HG03159 (cell line): ENCODE measurements around the gene EPB41L1.

ENCODE experiments used
- ATAC-seq: cut with Tn5 transposase; IDR thresholded peaks from one replicate; pipeline ENCODE4 v1.9.1; 2021; ENCODE audit warnings: mild to moderate bottlenecking, moderate library complexity; ENCODE audit not compliant: unreplicated experiment

The EPB41L1 gene

DNA sequence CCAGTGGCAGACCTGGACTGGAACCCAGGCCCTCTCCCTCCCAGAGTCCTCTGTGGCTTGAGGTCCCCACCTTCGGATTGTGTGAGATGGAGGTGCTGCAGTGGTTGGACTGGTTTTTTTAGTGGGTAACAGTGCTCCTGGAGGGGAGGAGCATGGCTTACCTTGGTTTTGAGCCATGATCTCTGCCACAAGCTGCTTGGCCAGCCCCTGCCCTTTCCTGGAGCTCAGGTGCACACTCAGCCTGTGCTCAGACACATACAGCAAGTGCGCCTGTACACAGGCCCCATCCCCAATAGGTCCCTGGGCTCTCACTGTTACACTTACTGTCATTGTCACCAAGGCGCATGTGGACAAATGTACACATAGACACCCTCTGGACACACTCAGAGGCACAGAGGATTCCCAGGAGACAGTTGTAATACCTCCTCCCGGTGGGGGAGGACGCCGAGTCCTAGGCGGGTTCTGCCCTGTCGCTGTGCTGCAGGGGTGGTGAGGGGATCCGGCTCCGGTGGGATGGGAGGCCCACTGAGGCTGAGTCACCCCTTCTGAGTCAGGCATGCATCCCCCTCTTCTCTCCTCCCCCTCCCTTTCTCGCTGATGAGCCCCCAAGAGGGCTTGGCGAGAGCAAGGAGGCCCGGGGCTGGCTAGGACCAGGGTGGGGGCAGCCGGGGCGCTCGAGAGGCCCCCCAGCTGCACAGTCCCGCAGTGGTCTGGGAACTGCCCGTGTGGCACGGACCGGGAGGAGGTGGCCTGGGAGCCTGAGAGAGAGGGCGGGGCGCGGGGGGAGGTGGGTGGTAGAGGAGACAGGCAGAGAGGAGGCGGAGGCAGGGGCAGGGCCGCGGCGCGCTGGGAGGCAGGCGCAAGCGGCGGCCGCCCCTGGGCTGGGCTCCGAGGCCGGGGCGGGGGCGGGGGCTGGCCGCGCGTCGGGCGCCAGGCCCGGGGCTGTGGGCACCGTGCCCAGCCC is 522 bp upstream of the EPB41L1 start:
- no peak for ATAC-seq

DNA sequence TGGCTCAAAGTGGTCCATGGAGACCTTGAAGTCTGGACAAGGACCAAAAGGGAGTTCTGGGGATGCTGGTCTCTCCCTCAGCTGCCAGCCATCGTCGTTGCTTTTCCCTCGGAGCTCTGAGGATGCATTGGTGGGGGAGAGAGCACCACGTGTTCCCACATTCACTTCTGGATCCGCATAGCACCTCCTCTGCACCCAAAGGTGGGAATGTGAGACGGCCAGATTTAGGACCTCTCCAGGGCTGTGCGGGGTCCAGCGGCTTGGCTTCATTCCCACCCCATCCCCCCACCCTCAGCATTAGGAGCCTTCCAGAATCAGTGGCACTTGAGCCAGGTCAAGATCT is 1.1 kb downstream of the EPB41L1 start:
- ATAC-seq: no peak

DNA sequence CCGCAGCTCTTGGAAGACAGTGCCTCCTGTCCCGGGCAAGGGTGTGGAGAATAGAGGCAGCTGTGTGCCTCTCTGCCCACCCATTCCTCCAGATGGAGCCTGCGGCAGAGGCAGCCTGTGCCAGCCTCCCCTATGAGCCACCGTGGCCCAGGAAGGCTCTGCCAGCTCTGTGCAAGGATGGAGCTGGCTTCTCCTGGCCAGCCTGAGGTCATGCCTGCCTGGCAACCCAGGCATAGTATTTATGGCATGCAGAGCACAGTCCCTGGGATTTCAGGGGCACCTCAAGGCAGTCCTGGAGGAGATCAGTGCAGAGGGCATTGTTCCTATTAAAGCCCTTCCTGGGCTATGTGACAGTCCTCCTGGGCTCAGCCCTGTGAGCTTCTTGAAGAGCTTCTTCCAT is 1.5 kb downstream of the EPB41L1 start:
- ATAC-seq: no peak

DNA sequence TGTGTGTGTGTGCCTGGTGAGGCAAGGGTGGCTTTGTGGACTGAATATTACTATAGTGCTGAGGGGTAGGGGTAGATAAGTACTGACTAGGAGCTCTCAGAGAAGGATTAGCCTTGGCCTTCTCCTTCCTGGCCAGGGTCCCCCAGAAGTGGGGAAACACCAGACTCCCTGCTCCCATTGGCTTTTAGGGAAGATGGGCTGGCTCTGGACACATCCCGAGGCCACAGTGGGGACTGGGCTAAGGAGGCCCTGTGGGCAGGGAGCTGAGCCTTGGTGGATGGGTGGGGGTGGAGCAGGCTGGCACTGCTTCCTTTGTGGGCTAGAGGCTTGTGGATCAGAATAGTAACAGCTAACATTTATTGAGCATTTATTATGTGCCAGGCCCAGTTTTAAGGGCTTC is 3.1 kb downstream of the EPB41L1 start:
- ATAC-seq: no peak

DNA sequence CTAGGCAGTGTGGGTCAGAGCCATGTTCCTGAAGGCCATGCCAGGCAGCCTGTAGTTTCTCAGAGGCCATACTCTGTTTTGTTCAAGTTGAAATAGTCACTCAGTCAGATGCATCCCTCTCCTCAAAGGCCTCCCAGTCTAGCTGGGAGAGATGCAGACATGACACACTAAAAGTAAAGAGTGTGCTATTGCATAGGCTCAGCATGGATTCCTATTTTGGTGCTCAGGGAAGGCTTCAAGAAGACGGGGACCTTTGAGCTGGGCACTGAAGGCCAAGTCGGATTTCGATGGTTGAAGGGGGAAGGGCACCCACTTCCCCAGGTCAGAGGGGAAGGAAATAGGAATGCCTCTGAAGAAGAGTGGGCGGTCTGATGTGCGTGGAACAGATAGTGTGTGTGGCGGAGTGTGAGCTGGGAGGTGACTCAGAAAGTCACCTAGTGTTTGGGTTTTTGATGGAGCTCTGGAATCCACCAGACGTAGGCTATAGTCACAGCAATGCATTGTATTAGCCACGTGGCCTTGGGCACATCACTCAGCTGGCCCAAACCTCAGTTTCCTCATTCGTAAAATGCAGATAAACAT is 3.7 kb downstream of the EPB41L1 start:
- ATAC-seq: no peak

DNA sequence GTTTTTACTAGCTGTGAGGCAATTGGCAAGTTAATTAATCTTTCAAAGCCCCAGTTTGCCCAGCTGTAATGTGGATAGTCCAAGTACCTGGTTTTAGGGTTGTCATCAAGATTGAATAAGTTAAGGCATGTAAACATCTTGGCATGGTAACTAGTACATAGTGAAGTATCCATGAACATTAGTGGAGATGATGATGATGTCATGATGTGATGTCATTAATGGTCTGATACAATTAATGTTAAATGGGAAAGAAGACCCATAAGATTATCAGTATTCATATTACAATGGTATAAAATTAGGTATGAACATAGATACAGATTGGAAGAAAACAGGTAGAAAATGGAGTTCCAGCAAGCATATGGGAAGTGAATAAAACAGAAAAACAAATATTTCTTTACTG is 5.3 kb downstream of the EPB41L1 start:
- ATAC-seq: no peak

DNA sequence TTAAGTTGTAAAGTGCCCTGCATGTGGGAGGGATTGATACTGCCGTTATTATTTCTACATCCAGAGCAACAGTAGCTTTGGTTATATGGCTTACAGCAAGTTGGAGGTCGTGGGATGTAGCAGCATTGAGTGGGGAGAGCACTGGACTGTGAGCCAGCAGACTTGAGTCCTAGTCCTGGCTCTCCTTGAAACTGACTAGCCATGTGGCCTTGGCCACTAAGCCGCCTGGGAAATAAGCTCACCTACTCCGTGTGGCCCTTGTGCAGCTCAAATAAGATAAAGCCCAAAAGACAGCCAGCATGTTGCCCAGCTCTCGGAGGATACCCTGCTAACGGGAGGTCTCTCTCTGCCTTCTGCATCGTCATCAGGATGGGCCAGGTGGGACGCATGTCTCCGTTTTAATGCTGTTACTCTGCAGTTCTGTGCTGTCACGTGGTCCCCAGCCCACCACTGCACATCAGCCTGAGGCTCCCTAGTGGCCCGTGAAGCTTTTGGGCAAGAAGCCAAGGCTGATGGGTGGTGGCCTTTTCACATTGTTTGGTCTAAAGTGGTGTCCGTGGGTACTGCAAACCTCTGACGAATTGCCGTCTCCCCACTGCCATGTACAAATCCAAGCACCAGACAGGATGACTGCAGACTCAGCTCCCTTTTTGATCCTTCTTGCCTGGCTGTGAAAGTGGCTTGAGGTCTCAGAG is 7.9 kb downstream of the EPB41L1 start:
- no peak for ATAC-seq

DNA sequence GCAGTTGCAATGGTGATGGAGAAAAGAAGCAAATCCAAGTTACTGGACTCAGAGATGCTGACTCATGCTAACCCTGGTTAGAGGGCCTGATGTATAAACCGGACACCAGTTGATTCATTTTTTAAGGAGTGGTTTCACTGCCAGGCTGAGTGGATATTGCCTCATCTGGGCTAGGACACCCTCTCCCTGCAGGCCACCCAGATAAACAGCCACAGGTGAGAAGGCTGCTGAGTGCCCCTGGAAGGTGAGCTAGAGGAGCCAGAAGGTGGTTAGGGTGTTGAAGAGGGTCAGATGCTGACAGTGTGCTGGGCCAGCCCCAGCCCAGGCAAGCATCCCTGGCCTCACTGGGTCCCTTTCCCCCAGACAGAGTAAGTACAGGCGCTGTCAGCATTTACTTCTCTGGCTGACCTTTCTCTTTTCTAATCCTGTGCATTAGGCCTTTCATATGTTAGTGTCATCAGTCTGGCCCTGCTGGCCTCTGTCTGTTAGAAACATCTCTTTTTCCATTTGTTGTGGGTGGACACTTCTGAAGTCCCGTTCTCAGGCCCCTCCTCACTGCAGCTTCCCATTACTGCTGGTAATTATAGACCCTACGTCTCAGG is 13.5 kb downstream of the EPB41L1 start:
- no peak for ATAC-seq

DNA sequence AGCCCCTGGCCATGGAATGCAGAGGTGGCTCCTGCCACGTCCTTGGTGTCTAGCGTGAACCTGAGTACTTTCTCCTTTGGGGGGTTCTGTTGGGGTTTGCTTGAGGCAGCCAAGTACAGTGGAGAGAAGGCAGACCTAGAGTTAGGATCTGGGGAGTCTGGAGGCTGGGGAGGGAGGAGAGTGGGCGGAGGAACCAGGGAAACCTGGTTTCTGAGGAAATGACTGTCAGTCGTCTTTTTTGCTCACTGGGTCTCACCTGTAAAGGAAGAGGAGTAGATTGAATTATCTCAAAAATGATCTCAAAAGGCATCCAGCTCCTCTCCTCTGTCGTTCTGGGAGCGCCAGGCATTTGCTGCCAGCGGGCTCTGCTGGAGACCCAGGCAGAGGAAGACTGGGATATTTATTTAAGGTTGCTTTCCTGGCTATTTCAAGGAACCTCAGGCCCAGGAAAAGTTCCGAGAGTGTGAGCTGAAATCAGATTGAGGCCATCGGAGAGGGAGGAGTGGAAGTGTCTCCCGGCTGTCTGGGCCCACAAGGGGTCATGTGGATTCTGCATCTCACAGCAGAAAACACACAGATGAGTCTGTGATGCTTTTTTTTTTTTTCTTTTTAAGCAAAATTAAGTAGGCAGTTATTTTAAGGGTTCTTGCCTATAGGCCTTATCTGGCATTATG is 16.1 kb downstream of the EPB41L1 start:
- ATAC-seq: no peak

DNA sequence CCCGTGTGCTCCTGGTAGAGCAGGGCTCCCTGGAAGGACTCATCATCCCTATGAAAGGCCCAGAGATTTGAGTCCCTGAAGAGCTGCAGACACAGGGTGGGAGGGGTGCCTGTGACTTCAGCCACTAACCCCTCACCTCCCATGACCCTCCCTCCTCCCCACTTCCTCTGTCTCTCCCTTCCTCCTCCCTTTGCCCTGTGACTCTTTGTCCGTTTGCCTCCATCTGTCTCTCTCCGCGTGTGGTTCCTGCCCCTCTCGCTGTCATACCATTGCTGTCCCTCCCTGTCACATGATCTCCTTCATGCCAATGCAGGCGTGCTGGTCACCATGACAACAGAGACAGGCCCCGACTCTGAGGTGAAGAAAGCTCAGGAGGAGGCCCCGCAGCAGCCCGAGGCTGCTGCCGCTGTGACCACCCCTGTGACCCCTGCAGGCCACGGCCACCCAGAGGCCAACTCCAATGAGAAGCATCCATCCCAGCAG is 19.0 kb downstream of the EPB41L1 start:
- ATAC-seq: no peak

DNA sequence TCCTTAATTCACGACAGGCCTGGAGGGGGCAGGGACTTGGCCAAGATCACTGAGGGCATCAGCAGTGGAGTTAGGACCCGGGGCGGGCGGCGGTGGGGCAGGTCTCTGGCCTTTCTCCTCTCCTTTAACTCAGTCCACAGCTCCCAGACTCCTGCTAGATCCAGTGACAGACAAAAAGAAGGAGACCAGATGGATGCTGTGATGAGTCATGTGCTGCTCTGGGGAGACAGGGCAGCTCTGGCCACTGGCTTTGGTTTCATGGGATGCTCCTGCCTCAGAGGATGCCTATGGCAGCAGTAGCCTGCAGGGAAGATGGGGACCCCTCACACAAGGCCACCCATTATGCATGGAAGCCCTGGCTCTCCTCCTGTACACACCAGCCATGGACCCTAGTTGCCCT is 20.5 kb downstream of the EPB41L1 start:
- ATAC-seq: no peak

DNA sequence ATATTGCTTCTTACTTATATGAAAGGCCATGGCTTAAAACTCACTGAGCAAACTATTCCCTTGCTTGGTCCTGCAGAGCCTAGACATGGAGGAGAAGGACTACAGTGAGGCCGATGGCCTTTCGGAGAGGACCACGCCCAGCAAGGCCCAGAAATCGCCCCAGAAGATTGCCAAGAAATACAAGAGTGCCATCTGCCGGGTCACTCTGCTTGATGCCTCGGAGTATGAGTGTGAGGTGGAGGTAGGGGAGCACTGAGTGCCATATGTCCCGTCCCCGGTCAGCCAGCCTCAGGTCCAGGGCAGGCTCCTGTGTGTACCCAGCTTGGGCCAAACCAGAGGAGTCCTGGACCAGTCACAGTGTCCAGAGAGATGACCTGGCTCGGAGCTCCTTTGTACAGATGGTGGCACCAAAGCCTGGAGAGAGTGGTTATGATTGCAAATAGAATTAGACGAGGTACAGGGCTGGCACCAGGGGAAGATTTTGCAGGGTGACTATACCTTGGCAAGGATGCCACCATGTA is 21.0 kb downstream of the EPB41L1 start:
- no peak for ATAC-seq

DNA sequence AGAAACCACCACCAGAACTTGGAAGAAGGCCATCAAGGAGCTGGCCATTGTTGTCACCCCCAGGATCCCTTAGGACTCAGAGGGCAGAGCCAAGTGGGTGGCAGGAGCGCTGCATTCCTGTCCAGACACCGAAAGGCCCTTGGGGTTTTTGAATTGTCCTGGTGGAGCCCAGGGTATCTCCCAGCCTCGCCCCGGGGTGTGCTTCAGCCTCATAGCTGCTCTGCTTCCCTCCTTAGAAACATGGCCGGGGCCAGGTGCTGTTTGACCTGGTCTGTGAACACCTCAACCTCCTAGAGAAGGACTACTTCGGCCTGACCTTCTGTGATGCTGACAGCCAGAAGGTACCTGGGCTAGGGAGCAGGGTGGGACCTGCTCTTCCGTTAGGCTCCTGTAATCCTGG is 23.2 kb downstream of the EPB41L1 start:
- ATAC-seq: no peak

DNA sequence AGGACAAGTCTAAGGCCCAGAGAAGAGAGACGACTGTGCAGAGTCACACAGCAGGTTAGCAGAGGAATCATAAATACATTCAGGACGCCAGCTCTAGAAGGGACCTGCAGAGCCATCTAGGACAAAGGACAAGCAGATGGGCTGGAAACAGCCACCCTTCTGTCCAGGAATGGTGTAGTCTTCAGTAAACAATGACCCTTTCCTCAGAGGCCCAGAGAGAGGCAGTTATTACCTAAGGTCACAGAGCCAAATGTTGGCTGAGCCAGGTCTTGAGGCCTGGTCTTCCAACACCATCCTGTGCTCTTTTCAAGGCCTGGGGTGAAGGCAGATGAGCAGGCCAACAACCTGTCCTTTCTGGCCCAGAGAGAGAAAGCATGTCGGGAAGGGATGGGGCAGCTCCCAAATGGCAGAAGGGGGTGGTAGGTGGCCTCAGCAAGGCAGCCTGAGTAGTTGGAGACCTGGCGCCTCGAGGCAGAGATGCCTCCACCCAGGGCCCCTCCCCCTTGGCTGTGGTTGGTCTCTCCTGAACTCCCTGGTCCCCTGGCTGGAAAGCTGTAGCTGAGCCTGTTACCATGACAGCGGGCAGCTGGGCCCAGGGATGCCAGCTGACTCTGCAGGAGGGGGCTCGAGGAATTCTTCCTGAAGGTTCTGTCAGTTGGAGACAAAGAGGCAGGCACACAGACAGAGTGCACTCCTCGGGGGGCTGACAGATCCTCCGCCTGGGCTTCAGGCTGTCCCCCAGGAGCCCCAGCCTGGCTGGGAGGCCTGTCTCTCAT is 24.8 kb downstream of the EPB41L1 start:
- ATAC-seq: no peak

DNA sequence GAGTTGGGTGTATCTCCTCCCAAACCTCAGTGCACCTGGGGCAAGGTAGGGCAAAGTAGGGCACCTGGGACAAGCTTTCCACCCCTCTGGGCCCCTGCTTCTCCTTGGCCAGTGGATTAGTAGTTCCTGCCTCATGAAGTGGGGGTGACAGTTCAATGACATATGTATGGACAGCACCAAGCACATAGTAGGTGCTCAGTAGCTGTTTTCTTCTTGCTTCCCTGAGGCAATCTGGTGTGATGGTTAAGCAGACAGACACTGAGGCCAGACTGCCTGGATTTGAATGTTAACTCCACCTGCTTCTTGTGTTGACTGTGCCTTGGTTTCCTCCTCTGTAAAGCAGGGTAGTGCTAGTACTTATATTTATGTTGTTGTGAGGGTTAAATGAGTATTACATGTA is 25.8 kb downstream of the EPB41L1 start:
- no peak for ATAC-seq

DNA sequence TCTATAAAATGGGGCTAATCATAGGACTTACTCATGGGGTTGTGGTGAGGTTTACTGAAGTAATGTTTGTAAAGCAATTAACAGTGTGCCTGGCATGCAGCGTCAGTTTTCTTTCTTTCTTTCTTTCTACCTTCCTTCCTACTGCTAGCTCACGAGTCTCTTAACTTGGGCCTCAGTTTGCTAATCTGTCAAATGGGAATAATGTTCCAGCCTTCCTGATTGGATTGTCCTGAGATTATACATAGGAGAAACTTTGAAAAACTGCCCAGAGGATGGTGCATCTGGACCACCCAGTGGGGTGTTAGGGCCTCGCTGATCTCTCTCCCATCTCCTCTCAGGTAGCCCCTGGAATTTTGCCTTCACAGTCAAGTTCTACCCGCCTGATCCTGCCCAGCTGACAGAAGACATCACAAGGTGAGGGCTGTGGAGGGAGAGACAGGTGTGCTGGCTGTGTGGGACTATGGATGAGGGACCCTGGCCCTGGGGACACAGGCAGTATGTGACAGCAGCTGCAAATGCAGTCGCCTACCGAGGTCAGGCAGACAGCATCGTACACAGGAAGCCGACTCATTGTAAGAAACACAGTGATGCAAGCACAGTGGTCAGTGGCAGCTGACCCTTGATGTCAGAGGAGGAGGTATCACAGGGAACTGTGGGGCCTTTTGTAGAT is 27.5 kb downstream of the EPB41L1 start:
- no peak for ATAC-seq

DNA sequence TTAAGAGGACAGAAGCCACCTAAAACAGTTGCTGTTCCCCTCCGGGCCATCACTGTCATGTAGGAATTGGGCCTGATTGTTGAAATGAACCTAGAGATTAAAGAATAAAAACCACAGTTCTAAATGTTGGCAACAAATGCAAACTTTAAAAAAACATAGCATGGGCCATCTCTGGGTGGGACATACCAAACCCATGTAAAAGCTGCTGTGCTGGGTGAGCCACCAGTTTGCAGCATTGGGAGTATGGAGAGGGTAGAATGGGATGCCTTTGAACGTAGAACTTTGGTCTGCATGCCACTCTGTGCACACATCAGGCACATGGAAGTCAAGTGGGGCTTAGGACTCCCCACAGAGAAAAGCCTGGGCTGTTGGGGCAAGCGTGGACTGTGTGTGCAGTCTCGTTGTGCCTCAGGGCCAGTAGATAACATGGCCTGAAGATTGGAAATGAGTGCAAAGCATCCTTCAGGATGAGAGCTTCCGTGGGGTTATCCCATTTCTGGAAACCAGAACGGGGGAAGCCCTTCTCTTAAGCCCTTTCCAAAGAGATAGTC is 28.1 kb downstream of the EPB41L1 start:
- ATAC-seq: no peak

DNA sequence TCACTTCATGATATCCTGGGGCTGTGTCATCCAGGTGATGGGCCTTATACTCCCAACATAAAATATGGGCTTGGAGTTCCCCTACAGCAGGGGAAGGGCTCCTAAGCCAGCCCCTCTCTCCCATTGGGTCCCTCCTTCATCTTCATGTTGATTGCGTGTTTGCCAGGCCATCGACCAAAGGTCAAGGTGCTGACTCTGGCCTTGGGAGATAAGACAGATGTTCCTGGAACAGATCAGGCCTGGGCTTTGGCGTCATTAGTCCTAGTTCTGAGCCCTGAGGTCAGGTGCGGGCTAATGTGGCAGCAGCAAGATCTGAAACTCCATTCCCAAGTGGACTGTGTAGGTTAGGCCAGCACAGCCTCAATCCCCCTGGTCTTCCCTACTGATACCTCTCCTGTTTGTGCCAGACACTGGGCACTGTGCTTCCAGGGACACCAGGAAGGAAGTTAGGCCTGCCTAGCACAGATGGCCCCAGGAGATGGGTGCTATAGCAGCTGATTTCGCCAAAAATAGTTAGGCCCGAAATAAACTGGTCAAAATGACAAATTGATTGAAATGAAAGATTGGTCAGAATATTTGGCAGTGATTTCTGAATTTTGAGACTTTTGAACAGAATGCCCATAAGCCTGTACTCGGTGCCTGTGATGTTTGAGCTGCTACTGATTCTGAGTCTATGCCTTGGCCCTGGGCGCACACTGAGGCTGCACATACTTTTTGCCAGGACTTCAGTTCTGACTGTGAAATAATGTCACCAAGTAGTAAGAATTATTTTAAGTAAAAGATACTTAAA is 28.8 kb downstream of the EPB41L1 start:
- ATAC-seq: no peak
